ENCODE measurements around the gene CC2D2A. TPM values are rescaled to one million over a fixed set of nuclear protein-coding genes. Genes with fewer than 3 reads are reported as not detected.

CC2D2A gene
- total and polyA plus RNA-seq, 8 donors = 22.8 to 56.3 (median 48.5) TPM

- intact Hi-C loops (cut with DNase I) = no loop called here
- no peaks in the 10 kb centered on the region for H3K27me3 ChIP-seq
- DNase-seq (no peak), ATAC-seq (no peak)
- H3K27ac ChIP-seq = no peak overlapping the region
- no peak overlapping the region for H3K4me3 ChIP-seq
- peaks cover 0 to 6% of the 10 kb centered on the region in 2 donors for H3K4me1 ChIP-seq
- H3K36me3 ChIP-seq = peaks cover 0 to 17% of the 10 kb centered on the region in 2 donors
- no peak for TF ChIP-seq CTCF (IDR thresholded peaks at IDR 0.05)
- no peaks in the 10 kb centered on the region for H3K9me3 ChIP-seq
Observed at GRCh38 chr4:15550491-15550890, 80.8 kb downstream of the CC2D2A start.

- ATAC-seq (peak; percentile 87), DNase-seq (peak in 1 of 4 donors; percentile 25)
- H3K27ac ChIP-seq = peak overlapping the region; percentile 53 to 71
- H3K9me3 ChIP-seq = no peaks in the 10 kb centered on the region
- intact Hi-C loops (cut with DNase I) = no loop called here
- no peaks in the 10 kb centered on the region for H3K27me3 ChIP-seq
- H3K4me3 ChIP-seq = no peak overlapping the region
- H3K36me3 ChIP-seq = peaks cover 0 to 15% of the 10 kb centered on the region in 2 donors
- peaks cover 0 to 6% of the 10 kb centered on the region in 2 donors for H3K4me1 ChIP-seq
- TF ChIP-seq CTCF (IDR thresholded peaks at IDR 0.05) = no peak
Observed at GRCh38 chr4:15551740-15552446, 82.2 kb downstream of the CC2D2A start.

- ATAC-seq = peak; percentile 71
- Histone ChIP-seq H3K27me3 (no peaks in the 10 kb centered on the region), H3K4me1 (peaks cover 0 to under 1% of the 10 kb centered on the region in 2 donors), H3K36me3 (peaks cover 0 to 17% of the 10 kb centered on the region in 2 donors), H3K9me3 (no peaks in the 10 kb centered on the region), H3K27ac (peak overlapping the region; percentile 53 to 71), H3K4me3 (no peak overlapping the region)
- TF ChIP-seq CTCF (IDR thresholded peaks at IDR 0.05) = no peak
- DNase-seq = no peak
- intact Hi-C loops (cut with DNase I) = no loop called here
Observed at GRCh38 chr4:15552557-15553362, 83.1 kb downstream of the CC2D2A start.

GRCh38 chr4:15556511-15557092 is 86.9 kb downstream of the CC2D2A start:
- H3K4me1 ChIP-seq = no peaks in the 10 kb centered on the region
- ATAC-seq = no peak

More at GRCh38 chr4:15556511-15557092, 86.9 kb downstream of the CC2D2A start:
- Histone ChIP-seq H3K9me3 (no peaks in the 10 kb centered on the region), H3K4me3 (no peak overlapping the region), H3K27ac (no peak overlapping the region), H3K36me3 (peaks cover 0 to 22% of the 10 kb centered on the region in 2 donors), H3K27me3 (no peaks in the 10 kb centered on the region)
- no peak for DNase-seq
- intact Hi-C loops (cut with DNase I) = no loop called here
- TF ChIP-seq CTCF (IDR thresholded peaks at IDR 0.05) = no peak
